GM19438 (cell line): ENCODE measurements around the gene ZNF260.
"Not testable (repeated sequence)": the region's sequence is repeated elsewhere in the genome, so short reads cannot be mapped to it uniquely, and the experiment has no call there.

ENCODE experiments used
- ATAC-seq: cut with Tn5 transposase; IDR thresholded peaks from one replicate; pipeline ENCODE4 v1.9.1; 2021; ENCODE audit warnings: low read depth; ENCODE audit not compliant: unreplicated experiment

ZNF260 gene

GRCh38 chr19:36528194-36528920 lies at the start of gene ZNF260:
Gene ZNF260, minus strand, starts transcription at chr19:36528271. Its CDS starts 13,033 bp downstream, at chr19:36515238.
- peak; percentile 86 for ATAC-seq

- no peak for ATAC-seq
These were observed 49.4 kb upstream of the ZNF260 start for GRCh38 chr19:36577271-36577996.

- no peak for ATAC-seq
These were observed 46.7 kb upstream of the ZNF260 start for GRCh38 chr19:36574741-36575140.

GRCh38 chr19:36573895-36574720 lies 46.0 kb upstream of the ZNF260 start:
- ATAC-seq, result peak; percentile 8

GRCh38 chr19:36573020-36573894 lies 45.2 kb upstream of the ZNF260 start, which contains the start of gene ZNF529:
Gene ZNF529, minus strand, starts transcription at chr19:36573292. Its CDS starts 946 bp downstream, at chr19:36572346.
- ATAC-seq, result peak; percentile 88

GRCh38 chr19:36572593-36573019 lies 44.5 kb upstream of the ZNF260 start:
- ATAC-seq, result no peak

GRCh38 chr19:36564391-36564790 lies 36.3 kb upstream of the ZNF260 start:
- ATAC-seq, result no peak

- no peak for ATAC-seq
These were observed 19.1 kb upstream of the ZNF260 start for GRCh38 chr19:36547001-36547732.

GRCh38 chr19:36528921-36529518 lies 949 bp upstream of the ZNF260 start:
- ATAC-seq, result peak; percentile 18

- no peak for ATAC-seq
These were observed 238 bp downstream of the ZNF260 start for GRCh38 chr19:36527873-36528193.

- no peak for ATAC-seq
These were observed 730 bp downstream of the ZNF260 start for GRCh38 chr19:36527341-36527740.

- ATAC-seq, result no peak
These were observed 1.5 kb downstream of the ZNF260 start for GRCh38 chr19:36526581-36526980.

GRCh38 chr19:36524617-36525016 lies 3.5 kb downstream of the ZNF260 start:
- no peak for ATAC-seq

- ATAC-seq, result no peak
These were observed 14.0 kb downstream of the ZNF260 start for GRCh38 chr19:36514012-36514612.

- ATAC-seq, result no peak
These were observed 19.7 kb downstream of the ZNF260 start for GRCh38 chr19:36508325-36508724.

GRCh38 chr19:36501973-36502372 lies 26.1 kb downstream of the ZNF260 start:
- ATAC-seq, result no peak

GRCh38 chr19:36497001-36497400 lies 31.1 kb downstream of the ZNF260 start:
- ATAC-seq, result no peak

GRCh38 chr19:36492689-36493453 lies 35.2 kb downstream of the ZNF260 start:
- not testable (repeated sequence) for ATAC-seq
